ENCODE data around the gene ZNF180.
"Not testable (repeated sequence)": the region's sequence is repeated elsewhere in the genome, so short reads cannot be mapped to it uniquely, and the experiment has no call there.

ZNF180 gene

GRCh38 chr19:44498988-44499387 lies 1.3 kb downstream of the ZNF180 start:
- DNase-seq (ENCODE audit: low read depth in 2 of 2), result no peak

- DNase-seq (ENCODE audit: low read depth in 2 of 2), result no peak
These were observed 3.6 kb downstream of the ZNF180 start for GRCh38 chr19:44496711-44497110.

GRCh38 chr19:44476559-44477408 lies 23.5 kb downstream of the ZNF180 start:
- no peak for DNase-seq (ENCODE audit: low read depth in 2 of 2)

GRCh38 chr19:44468730-44469129 lies 31.6 kb downstream of the ZNF180 start:
- not testable (repeated sequence) for DNase-seq (ENCODE audit: low read depth in 2 of 2)

- DNase-seq (ENCODE audit: low read depth in 2 of 2), result not testable (repeated sequence)
These were observed 37.6 kb downstream of the ZNF180 start for GRCh38 chr19:44462600-44463286.

GRCh38 chr19:44456016-44456415 lies 44.3 kb downstream of the ZNF180 start:
- DNase-seq (ENCODE audit: low read depth in 2 of 2), result not testable (repeated sequence)

GRCh38 chr19:44455100-44455499 lies 45.2 kb downstream of the ZNF180 start:
- no peak for DNase-seq (ENCODE audit: low read depth in 2 of 2)

- DNase-seq (ENCODE audit: low read depth in 2 of 2), result no peak
These were observed 48.0 kb downstream of the ZNF180 start for GRCh38 chr19:44452367-44452766.

GRCh38 chr19:44451687-44452086 lies 48.6 kb downstream of the ZNF180 start:
- DNase-seq (ENCODE audit: low read depth in 2 of 2), result no peak

- peak; percentile 15 to 57 for DNase-seq (ENCODE audit: low read depth in 2 of 2)
These were observed 52.2 kb downstream of the ZNF180 start, which contains the start of gene ZNF229 for GRCh38 chr19:44447916-44448674. Gene ZNF229 (minus strand): TSS chr19:44448472. CDS start chr19:44442847, 5,625 bp downstream.

- DNase-seq (ENCODE audit: low read depth in 2 of 2), result no peak
These were observed 61.9 kb downstream of the ZNF180 start for GRCh38 chr19:44438441-44438840.

- DNase-seq (ENCODE audit: low read depth in 2 of 2), result no peak
These were observed 64.9 kb downstream of the ZNF180 start for GRCh38 chr19:44435441-44435840.

- no peak for DNase-seq (ENCODE audit: low read depth in 2 of 2)
These were observed 69.4 kb downstream of the ZNF180 start for GRCh38 chr19:44430956-44431355.

Data from stimulated activated CD8-positive, alpha-beta memory T cell treated with anti-CD3 and anti-CD28 coated beads, Interleukin-2, amount 100 ng/mL, for 1 hour (primary cell).